Hematopoietic multipotent progenitor cell (in vitro differentiated cells): ENCODE measurements around the gene MAP2K1. TPM values are rescaled to one million over a fixed set of nuclear protein-coding genes. Genes with fewer than 3 reads are reported as not detected.
"Not testable (repeated sequence)": the region's sequence is repeated elsewhere in the genome, so short reads cannot be mapped to it uniquely, and the experiment has no call there.

Source experiments
- DNase-seq, 3 donors: peaks; one replicate each; pipeline ENCODE4 v3.0.0-alpha.2; 2011 to 2015; ENCODE audit warnings: low read depth in 2 of 3, low spot score in 2 of 3
- total RNA-seq: library from RNA; depleted of rRNA; stranded (reverse); fragments of >200 nt; gene quantifications from one replicate; pipeline ENCODE4 v1.2.3, GENCODE V29; 2012

Gene MAP2K1
- 12.9 TPM for total RNA-seq

GRCh38 chr15:66386204-66387123 is at the start of gene MAP2K1:
TSS of gene MAP2K1 (plus strand) at chr15:66386912. CDS start at chr15:66387348, 436 bp downstream.
- peak; percentile 95 to 98 (median 97) for DNase-seq

GRCh38 chr15:66348530-66348929 is 38.2 kb upstream of the MAP2K1 start:
- DNase-seq, result not testable (repeated sequence)

- no peak for DNase-seq
Measured at GRCh38 chr15:66356077-66356358, 30.7 kb upstream of the MAP2K1 start.

GRCh38 chr15:66356359-66357236 is 30.1 kb upstream of the MAP2K1 start, which contains the start of gene TIPIN:
TSS of gene TIPIN (minus strand) at chr15:66356685. CDS start at chr15:66352947, 3,738 bp downstream.
- peak; percentile 92 to 98 (median 98) for DNase-seq

GRCh38 chr15:66359740-66360139 is 27.0 kb upstream of the MAP2K1 start:
- DNase-seq, result no peak

- not testable (repeated sequence) for DNase-seq
Measured at GRCh38 chr15:66361745-66362460, 24.8 kb upstream of the MAP2K1 start.

GRCh38 chr15:66362776-66363175 is 23.9 kb upstream of the MAP2K1 start:
- no peak for DNase-seq

GRCh38 chr15:66364944-66365528 is 21.7 kb upstream of the MAP2K1 start:
- DNase-seq, result no peak

- peak in 2 of 3 donors; percentile 37 to 50 for DNase-seq
Measured at GRCh38 chr15:66369773-66370651, 16.7 kb upstream of the MAP2K1 start.

- DNase-seq, result no peak
Measured at GRCh38 chr15:66374179-66374578, 12.5 kb upstream of the MAP2K1 start.

GRCh38 chr15:66378814-66379430 is 7.8 kb upstream of the MAP2K1 start:
- DNase-seq, result no peak

- not testable (repeated sequence) for DNase-seq
Measured at GRCh38 chr15:66381376-66381775, 5.3 kb upstream of the MAP2K1 start.

GRCh38 chr15:66387163-66388042 is 691 bp downstream of the MAP2K1 start:
- DNase-seq, result peak; percentile 29 to 73 (median 66)

GRCh38 chr15:66388043-66388363 is 1.3 kb downstream of the MAP2K1 start:
- DNase-seq, result no peak

- no peak for DNase-seq
Measured at GRCh38 chr15:66388576-66388975, 1.9 kb downstream of the MAP2K1 start.

- no peak for DNase-seq
Measured at GRCh38 chr15:66389098-66389858, 2.6 kb downstream of the MAP2K1 start.

- no peak for DNase-seq
Measured at GRCh38 chr15:66389859-66390381, 3.2 kb downstream of the MAP2K1 start.
